Omental fat pad (tissue), 4 donors: ENCODE data around the gene CCDC192. TPM values are rescaled to one million over a fixed set of nuclear protein-coding genes. Genes with fewer than 3 reads are reported as not detected.
"Not testable (repeated sequence)": the region's sequence is repeated elsewhere in the genome, so short reads cannot be mapped to it uniquely, and the experiment has no call there.

Source experiments
- ATAC-seq: fragments of 150-250 bp; one replicate; pipeline ENCODE4 v1.9.1; 2016; ENCODE audit warnings: mild to moderate bottlenecking, moderate library complexity; ENCODE audit not compliant: low FRiP score
- DNase-seq: peaks from one replicate; pipeline ENCODE4 v3.0.0-alpha.2; 2019; ENCODE audit warnings: low spot score
- CTCF ChIP-seq, 3 donors: fragments of 450-650 bp; IDR thresholded peaks; one replicate each; pipeline ENCODE4 v1.5.1; 2016 to 2017; ENCODE audit warnings: antibody characterized with exemption in 3 of 3, mild to moderate bottlenecking in 3 of 3, moderate library complexity in 2 of 3
- total RNA-seq, 4 donors: library from RNA; depleted of rRNA; stranded (reverse); fragments of >200 nt; gene quantifications; one replicate each; pipeline ENCODE4 v1.1.0, GENCODE V29; 2016

The CCDC192 gene
- total RNA-seq, 4 donors from 2014 or later, result 0.56 TPM; not detected in 3

DNA sequence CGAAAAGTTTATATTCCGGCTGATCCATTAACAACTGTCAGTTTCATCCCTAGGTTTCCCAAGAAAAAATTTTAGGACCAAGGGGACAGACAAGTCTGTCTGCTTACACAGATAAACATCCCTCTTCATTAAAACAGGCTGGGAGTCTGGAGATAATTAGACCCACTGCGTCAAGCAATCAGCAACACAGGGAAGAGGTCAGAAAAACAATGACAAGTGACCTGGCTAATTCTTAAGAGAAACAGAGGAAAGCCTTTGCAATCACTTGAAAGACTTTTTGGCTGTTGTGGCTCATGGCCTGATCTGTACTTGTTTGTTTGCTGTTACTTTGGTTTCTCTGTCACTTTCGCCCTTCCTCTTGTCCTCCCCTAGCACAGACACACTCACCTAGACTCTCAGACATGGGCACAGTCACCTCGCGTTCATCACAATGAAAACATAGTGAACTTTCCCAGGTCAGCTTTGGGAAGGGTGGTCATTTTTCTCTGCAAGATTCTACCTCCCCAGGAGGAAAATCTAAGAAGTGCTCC lies 2.9 kb upstream of the CCDC192 start:
- no peak for TF ChIP-seq CTCF (IDR thresholded peaks at IDR 0.05)
- no peak for ATAC-seq
- no peak for DNase-seq

DNA sequence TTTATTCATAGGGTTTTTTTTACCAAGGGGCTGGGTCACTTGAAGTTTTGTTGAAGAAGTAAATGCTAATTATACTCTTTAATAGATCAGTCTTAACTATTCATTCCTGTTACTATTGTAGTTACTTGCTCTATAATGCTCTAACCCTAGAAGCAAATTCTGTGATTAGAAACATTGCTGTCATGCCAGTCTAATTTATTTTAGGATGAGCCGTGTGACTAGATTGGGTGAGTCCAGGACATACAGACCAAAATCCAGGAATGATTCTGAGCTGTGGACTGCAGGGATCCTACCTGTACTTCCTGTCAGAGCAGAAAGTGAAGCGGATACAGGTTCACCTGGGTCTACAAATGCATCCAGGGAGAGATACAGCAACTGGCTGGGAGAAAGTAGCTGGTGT lies 757 bp upstream of the CCDC192 start:
- TF ChIP-seq CTCF (IDR thresholded peaks at IDR 0.05), result no peak
- DNase-seq (no peak), ATAC-seq (no peak)

DNA sequence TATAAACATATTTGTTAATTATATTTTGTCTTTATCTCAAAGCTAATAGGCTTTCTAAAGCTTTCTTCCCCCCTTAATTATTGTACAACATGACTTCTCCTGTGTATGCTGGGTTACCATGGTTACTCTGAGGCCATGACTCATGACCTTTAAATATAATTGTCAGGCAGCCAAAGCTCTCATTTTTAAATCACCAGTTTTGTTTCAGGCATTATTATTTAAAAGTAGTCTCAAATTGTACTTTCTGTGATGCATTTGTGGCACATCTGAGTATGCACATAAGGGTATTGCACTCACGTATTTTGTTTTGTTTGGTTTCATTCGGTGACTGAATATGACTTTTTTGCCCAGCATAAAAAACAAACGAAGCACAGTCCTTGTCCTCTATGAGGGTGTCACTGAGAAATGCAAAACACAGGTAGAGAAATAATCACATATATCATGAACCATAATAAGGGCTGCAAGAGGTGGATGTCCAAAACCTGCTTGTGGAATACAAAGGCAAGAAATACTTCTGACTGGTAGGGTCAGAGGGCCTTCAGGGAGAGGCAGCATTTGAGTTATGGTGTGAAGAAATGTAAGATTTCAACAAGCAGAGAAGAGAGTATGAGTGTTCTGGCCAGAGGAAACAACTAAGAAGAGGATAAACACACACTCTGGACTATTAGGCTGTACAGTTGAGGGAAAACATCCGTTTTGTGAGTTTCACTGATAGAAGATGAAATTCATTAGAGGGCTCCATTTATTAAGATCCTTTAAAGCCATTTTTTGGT lies 2.1 kb downstream of the CCDC192 start:
- ATAC-seq (peak; percentile 29), DNase-seq (peak; percentile 25)
- no peak for TF ChIP-seq CTCF (IDR thresholded peaks at IDR 0.05)

DNA sequence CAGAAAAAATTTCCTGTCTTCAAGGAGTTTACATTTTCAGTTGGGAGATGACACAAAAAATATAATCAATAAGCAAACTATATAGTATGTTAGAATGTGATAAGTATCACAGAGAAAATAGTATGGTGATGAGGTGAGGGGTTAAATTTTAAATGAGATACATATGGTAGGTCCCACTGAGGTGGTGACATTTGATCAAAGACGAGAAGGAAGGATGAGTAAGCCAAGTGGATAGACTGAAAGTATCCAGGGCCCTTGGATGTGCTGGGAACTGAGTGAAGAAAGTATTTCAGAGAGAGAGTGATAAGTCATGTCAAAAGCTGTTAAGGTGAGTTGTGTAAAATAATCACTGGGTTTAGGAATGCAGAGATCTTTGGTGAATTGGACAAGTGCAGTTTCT lies 3.5 kb downstream of the CCDC192 start:
- peak; percentile 74 for ATAC-seq
- no peak for DNase-seq

GRCh38 chr5:127707209-127707608 lies 4.0 kb downstream of the CCDC192 start:
- ATAC-seq (no peak), DNase-seq (no peak)
- TF ChIP-seq CTCF (IDR thresholded peaks at IDR 0.05), result no peak

More for the DNA sequence above, 3.5 kb downstream of the CCDC192 start:
- no peak for TF ChIP-seq CTCF (IDR thresholded peaks at IDR 0.05)

- DNase-seq, ATAC-seq: not testable (repeated sequence)
Measured at GRCh38 chr5:127713083-127713482, 9.9 kb downstream of the CCDC192 start.

- ATAC-seq, result no peak
- no peak for DNase-seq
- TF ChIP-seq CTCF (IDR thresholded peaks at IDR 0.05), result no peak
Measured at GRCh38 chr5:127718181-127718580, 15.0 kb downstream of the CCDC192 start.
